GM19351 (cell line): Measurements from ENCODE around the gene PKIG.

Experiments used
- ATAC-seq: cut with Tn5 transposase; IDR thresholded peaks from one replicate; pipeline ENCODE4 v1.9.1; 2021; ENCODE audit warnings: mild to moderate bottlenecking, moderate library complexity; ENCODE audit not compliant: unreplicated experiment

PKIG gene

GRCh38 chr20:44656448-44656847 lies 74.1 kb downstream of the PKIG start:
- ATAC-seq, result no peak

- ATAC-seq, result no peak
Measured at GRCh38 chr20:44657875-44658274, 75.5 kb downstream of the PKIG start.

DNA sequence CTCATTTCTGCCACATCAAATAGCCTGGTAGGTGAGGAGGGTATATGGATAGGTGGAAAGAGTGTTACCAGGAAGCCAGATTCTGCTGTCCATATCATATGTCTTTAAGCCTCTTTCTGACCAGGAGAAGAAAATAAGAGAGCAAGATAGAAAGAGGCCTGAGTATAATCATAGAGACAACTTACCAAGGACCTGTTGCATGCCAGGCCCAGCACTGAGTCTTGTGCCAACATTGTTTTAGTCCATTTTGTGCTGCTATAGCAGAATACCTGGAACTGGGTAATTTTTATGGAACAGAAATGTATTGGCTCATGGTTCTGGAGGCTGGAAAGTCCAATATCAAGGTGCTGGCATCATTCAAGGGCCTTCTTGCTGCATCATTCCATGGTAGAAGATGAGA lies 76.4 kb downstream of the PKIG start:
- no peak for ATAC-seq

- ATAC-seq, result no peak
Measured at GRCh38 chr20:44659931-44660330, 77.6 kb downstream of the PKIG start.

- ATAC-seq, result no peak
Measured at GRCh38 chr20:44660581-44660980, 78.2 kb downstream of the PKIG start.

GRCh38 chr20:44662261-44662660 lies 79.9 kb downstream of the PKIG start:
- no peak for ATAC-seq

DNA sequence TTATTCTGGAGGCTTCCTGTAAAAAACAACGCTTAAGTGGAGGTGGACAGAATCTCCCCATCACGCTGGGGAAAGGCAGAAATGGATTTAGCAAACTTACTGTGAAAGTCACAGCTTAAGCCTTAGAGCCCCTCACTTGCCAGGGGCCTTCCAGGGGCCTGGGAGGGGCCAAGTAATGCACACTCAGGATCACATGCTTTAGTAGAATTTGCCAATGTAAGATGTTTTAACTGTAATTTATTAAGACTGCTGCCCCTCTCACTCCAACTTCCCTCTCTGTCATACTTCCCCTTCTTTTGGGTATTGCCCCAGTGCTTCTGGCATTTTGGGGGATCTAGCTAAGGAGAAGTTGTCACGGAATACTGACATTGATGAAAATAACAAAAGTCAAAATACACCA lies 81.8 kb downstream of the PKIG start:
- no peak for ATAC-seq

GRCh38 chr20:44666066-44666465 lies 83.7 kb downstream of the PKIG start:
- no peak for ATAC-seq
